ENCODE data around the gene NMRAL1. TPM values are rescaled to one million over a fixed set of nuclear protein-coding genes. Genes with fewer than 3 reads are reported as not detected.

NMRAL1 gene
- total and polyA plus RNA-seq, 2 experiments from 2014 or later, result 37.4 to 44.2 TPM

DNA sequence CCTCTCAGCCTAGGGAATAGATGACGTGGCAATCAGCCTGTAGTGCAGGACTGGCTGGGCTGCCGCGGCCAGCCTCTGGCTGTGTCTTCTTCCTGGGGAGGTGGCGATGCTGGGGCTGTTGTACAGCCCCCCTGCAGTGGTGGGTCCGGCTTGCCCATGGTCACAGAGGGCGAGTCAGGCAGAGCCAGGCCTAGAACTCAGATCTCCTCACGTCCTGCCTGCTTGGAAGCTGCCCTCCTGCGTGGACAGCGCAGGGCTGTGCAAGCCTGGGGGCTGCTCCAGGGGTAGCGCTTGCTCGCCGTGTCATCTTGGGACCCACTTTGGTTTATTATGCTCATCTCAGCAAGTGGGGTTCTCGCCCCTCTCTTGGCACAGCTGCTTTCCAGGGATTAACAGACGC is 19.3 kb downstream of the NMRAL1 start:
- Histone ChIP-seq H3K36me3 (ENCODE audit: low read depth) (peaks cover 10% of the 10 kb centered on the region; the same call in 1 of the 2 replicates), H3K27ac (no peak overlapping the region), H3K4me1 (ENCODE audit: insufficient read depth) (peaks cover 12% of the 10 kb centered on the region), H3K27me3 (replicated peaks; ENCODE audit: insufficient read depth) (no peaks in the 10 kb centered on the region), H2AFZ (no peak overlapping the region), H3K9ac (no peak overlapping the region), H3K9me2 (ENCODE audit: insufficient read depth) (no peaks in the 10 kb centered on the region), H4K20me1 (ENCODE audit: insufficient read depth) (no peaks in the 10 kb centered on the region; the same call in 1 of the 2 replicates), H3K9me3 (ENCODE audit: low read depth) (no peaks in the 10 kb centered on the region), H3K4me2 (ENCODE audit: unreplicated experiment) (no peak overlapping the region), H3K4me3 (no peak overlapping the region), H3F3A (ENCODE audit: insufficient read depth) (0 out of 2 replicates have a peak, but pooled peaks cover 4% of the 10 kb centered on the region), H3K79me2 (ENCODE audit: insufficient read depth) (no peaks in the 10 kb centered on the region)
- DNase-seq, result no peak
- in situ Hi-C loops (cut with MboI), result no loop called here
- TF ChIP-seq EZH2phosphoT487 (IDR thresholded peaks at IDR 0.05; ENCODE audit: insufficient read depth, low read depth) (no peak), EZH2 (IDR thresholded peaks at IDR 0.05; ENCODE audit: insufficient read depth, poor library complexity, severe bottlenecking) (no peak)
- WGBS, 2 experiments (ENCODE audit: low coverage in 1 of 2, low lambda C conversion rate in 2 of 2, missing lambda C conversion rate in 2 of 2), result 83% methylated on average over 14 of the region's 14 CpGs

DNA sequence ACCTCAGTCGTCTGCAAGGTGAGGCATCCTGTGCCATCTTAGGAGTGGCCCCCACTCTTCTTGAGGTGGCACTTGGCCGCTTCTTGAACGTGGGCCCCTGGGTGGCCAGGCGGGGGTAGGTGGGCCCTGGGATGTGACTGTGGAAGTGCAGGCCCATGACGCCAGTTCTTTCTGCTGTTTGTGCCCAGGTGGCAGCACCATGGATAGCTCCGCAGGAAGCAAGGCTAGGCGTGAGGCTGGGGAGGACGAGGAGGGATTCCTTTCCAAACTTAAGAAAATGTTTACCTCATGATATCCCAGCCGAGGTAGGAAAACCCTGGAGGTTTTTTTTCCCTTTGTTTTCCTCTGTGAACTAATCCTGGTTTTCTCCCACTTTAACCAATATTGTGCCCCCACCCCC is 19.8 kb downstream of the NMRAL1 start:
- Histone ChIP-seq H3K27me3 (replicated peaks; ENCODE audit: insufficient read depth) (no peaks in the 10 kb centered on the region), H3K9ac (no peak overlapping the region), H3K4me3 (no peak overlapping the region), H2AFZ (no peak overlapping the region), H3K9me3 (ENCODE audit: low read depth) (no peaks in the 10 kb centered on the region), H3K36me3 (ENCODE audit: low read depth) (peaks cover 10% of the 10 kb centered on the region; the same call in 1 of the 2 replicates), H3K27ac (no peak overlapping the region), H3K9me2 (ENCODE audit: insufficient read depth) (no peaks in the 10 kb centered on the region), H3F3A (ENCODE audit: insufficient read depth) (0 out of 2 replicates have a peak, but pooled peaks cover 4% of the 10 kb centered on the region), H3K4me2 (ENCODE audit: unreplicated experiment) (no peak overlapping the region), H3K79me2 (ENCODE audit: insufficient read depth) (no peaks in the 10 kb centered on the region), H4K20me1 (ENCODE audit: insufficient read depth) (no peaks in the 10 kb centered on the region; the same call in 1 of the 2 replicates), H3K4me1 (ENCODE audit: insufficient read depth) (peaks cover 11% of the 10 kb centered on the region)
- no peak for TF ChIP-seq EZH2phosphoT487 (IDR thresholded peaks at IDR 0.05; ENCODE audit: insufficient read depth, low read depth)
- no peak for TF ChIP-seq EZH2 (IDR thresholded peaks at IDR 0.05; ENCODE audit: insufficient read depth, poor library complexity, severe bottlenecking)
- DNase-seq, result no peak
- in situ Hi-C loops (cut with MboI), result no loop called here
- 85 to 87% methylated on average over 9 of the region's 9 CpGs for WGBS, 2 experiments (ENCODE audit: low coverage in 1 of 2, low lambda C conversion rate in 2 of 2, missing lambda C conversion rate in 2 of 2)

DNA sequence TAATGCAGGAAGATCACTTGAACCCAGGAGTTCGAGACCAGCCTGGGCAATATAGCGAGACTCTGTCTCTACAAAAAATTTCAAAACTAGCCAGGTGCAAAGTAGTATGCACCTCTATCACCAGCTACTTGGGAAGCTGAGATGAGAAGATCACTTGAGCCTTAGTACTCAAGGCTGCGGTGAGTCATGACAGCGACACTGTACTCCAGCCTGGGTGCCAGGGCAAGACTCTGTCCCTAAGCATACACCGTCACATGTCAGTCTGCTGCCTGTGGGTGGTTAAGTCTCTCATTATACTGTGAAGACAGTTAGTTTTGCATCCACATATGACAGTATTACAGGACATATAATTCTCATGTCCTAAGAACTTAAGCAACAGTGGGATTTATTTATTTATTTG is 21.8 kb downstream of the NMRAL1 start:
- WGBS, 2 experiments (ENCODE audit: low coverage in 1 of 2, low lambda C conversion rate in 2 of 2, missing lambda C conversion rate in 2 of 2), result 95 to 100% methylated on average over 5 of the region's 5 CpGs
- no peaks in the 10 kb centered on the region for H3K4me1 ChIP-seq (ENCODE audit: insufficient read depth)
- no peak overlapping the region for H3K9ac ChIP-seq
- no peaks in the 10 kb centered on the region for H3K27me3 ChIP-seq (replicated peaks; ENCODE audit: insufficient read depth)
- in situ Hi-C loops (cut with MboI), result no loop called here
- no peaks in the 10 kb centered on the region for H3K79me2 ChIP-seq (ENCODE audit: insufficient read depth)
- no peaks in the 10 kb centered on the region for H4K20me1 ChIP-seq (ENCODE audit: insufficient read depth)
- H3K36me3 ChIP-seq (ENCODE audit: low read depth), result peaks cover 10% of the 10 kb centered on the region; the same call in 1 of the 2 replicates
- H3K27ac ChIP-seq, result no peak overlapping the region
- no peak for DNase-seq
- no peak overlapping the region for H3K4me2 ChIP-seq (ENCODE audit: unreplicated experiment)
- no peak overlapping the region for H2AFZ ChIP-seq
- H3K9me3 ChIP-seq (ENCODE audit: low read depth), result no peaks in the 10 kb centered on the region
- H3K9me2 ChIP-seq (ENCODE audit: insufficient read depth), result no peaks in the 10 kb centered on the region
- H3K4me3 ChIP-seq, result no peak overlapping the region
- H3F3A ChIP-seq (ENCODE audit: insufficient read depth), result 0 out of 2 replicates have a peak, but pooled peaks cover 4% of the 10 kb centered on the region
- TF ChIP-seq EZH2 (IDR thresholded peaks at IDR 0.05; ENCODE audit: insufficient read depth, poor library complexity, severe bottlenecking), result no peak
- no peak for TF ChIP-seq EZH2phosphoT487 (IDR thresholded peaks at IDR 0.05; ENCODE audit: insufficient read depth, low read depth)

DNA sequence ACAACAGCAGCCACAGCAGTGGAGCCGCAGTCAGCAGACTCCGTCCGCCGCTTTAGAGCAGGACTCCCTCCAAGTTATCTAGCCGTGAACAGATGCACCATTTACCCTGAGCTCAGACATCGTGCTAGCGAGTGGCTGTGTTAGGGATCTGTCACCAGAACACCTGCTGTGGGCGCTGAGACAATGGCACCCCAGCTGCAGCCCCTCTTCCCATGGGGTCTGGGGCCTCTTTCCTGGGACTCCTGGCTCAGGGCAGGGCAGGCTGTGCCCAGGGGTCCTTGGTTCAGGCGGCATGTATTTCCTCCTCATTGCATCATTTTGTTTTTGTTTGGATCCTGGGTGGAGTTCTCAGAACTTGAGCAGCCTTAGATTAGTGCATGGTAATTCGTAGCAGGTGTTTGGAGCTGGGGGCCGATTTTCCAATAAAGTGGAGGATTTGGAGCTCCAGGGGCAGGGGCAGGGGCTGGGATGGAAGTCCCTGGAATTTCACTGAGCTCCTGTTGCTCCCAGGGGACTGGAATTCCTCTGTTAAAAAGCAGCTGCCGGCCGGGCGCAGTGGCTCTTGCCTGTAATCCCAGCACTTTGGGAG is 23.4 kb downstream of the NMRAL1 start:
- H3K4me2 ChIP-seq (ENCODE audit: unreplicated experiment), result no peak overlapping the region
- no peaks in the 10 kb centered on the region for H3K27me3 ChIP-seq (replicated peaks; ENCODE audit: insufficient read depth)
- no peaks in the 10 kb centered on the region for H3F3A ChIP-seq (ENCODE audit: insufficient read depth)
- H3K4me1 ChIP-seq (ENCODE audit: insufficient read depth), result no peaks in the 10 kb centered on the region
- H3K36me3 ChIP-seq (ENCODE audit: low read depth), result peaks cover 4% of the 10 kb centered on the region; the same call in 1 of the 2 replicates
- H3K79me2 ChIP-seq (ENCODE audit: insufficient read depth), result no peaks in the 10 kb centered on the region
- no peaks in the 10 kb centered on the region for H4K20me1 ChIP-seq (ENCODE audit: insufficient read depth)
- H3K27ac ChIP-seq, result no peak overlapping the region
- H3K9me2 ChIP-seq (ENCODE audit: insufficient read depth), result no peaks in the 10 kb centered on the region
- no peaks in the 10 kb centered on the region for H3K9me3 ChIP-seq (ENCODE audit: low read depth)
- in situ Hi-C loops (cut with MboI), result no loop called here
- no peak overlapping the region for H3K9ac ChIP-seq
- no peak overlapping the region for H2AFZ ChIP-seq
- peak; percentile 5 for DNase-seq
- TF ChIP-seq EZH2phosphoT487 (IDR thresholded peaks at IDR 0.05; ENCODE audit: insufficient read depth, low read depth) (no peak), EZH2 (IDR thresholded peaks at IDR 0.05; ENCODE audit: insufficient read depth, poor library complexity, severe bottlenecking) (no peak)
- WGBS, 2 experiments (ENCODE audit: low coverage in 1 of 2, low lambda C conversion rate in 2 of 2, missing lambda C conversion rate in 2 of 2), result 55 to 58% methylated on average over 13 to 14 of the region's 14 CpGs
- no peak overlapping the region for H3K4me3 ChIP-seq
